Neural progenitor cell (in vitro differentiated cells): ENCODE data around the gene CTSF.

Experiments
- CTCF ChIP-seq: fragments of 200-600 bp; sonication (generic); IDR thresholded peaks from 2 replicates; pipeline ENCODE4 v1.5.1; 2017; ENCODE audit warnings: antibody characterized with exemption, mild to moderate bottlenecking
- EZH2 ChIP-seq: fragments of 200-600 bp; sonication (generic); IDR thresholded peaks from 2 replicates; pipeline ENCODE4 v1.6.1; 2017; ENCODE audit warnings: antibody characterized with exemption, mild to moderate bottlenecking, moderate library complexity

GRCh38 chr11:66549696-66550095, 18.7 kb downstream of the CTSF start:
- TF ChIP-seq CTCF (no peak), EZH2 (no peak)
